GM19025 (cell line): ENCODE results near the gene PLD5.

Source experiments
- ATAC-seq: cut with Tn5 transposase; IDR thresholded peaks from one replicate; pipeline ENCODE4 v1.9.1; 2021; ENCODE audit warnings: mild to moderate bottlenecking, low read depth, moderate library complexity; ENCODE audit not compliant: unreplicated experiment

Gene PLD5

GRCh38 chr1:242524571-242525359 lies at the start of gene PLD5:
Gene PLD5 (minus strand): TSS chr1:242524697.
- ATAC-seq = no peak

GRCh38 chr1:242569867-242570266 lies 45.4 kb upstream of the PLD5 start:
- no peak for ATAC-seq

- ATAC-seq = no peak
Measured at GRCh38 chr1:242568666-242569065, 44.2 kb upstream of the PLD5 start.

- no peak for ATAC-seq
Measured at GRCh38 chr1:242567596-242567995, 43.1 kb upstream of the PLD5 start.

- ATAC-seq = no peak
Measured at GRCh38 chr1:242556759-242557158, 32.3 kb upstream of the PLD5 start.

- ATAC-seq = no peak
Measured at GRCh38 chr1:242556276-242556675, 31.8 kb upstream of the PLD5 start.

- no peak for ATAC-seq
Measured at GRCh38 chr1:242554577-242554976, 30.1 kb upstream of the PLD5 start.

- no peak for ATAC-seq
Measured at GRCh38 chr1:242546849-242547729, 22.6 kb upstream of the PLD5 start.

GRCh38 chr1:242546441-242546840 lies 21.9 kb upstream of the PLD5 start:
- no peak for ATAC-seq

GRCh38 chr1:242544071-242544470 lies 19.6 kb upstream of the PLD5 start:
- no peak for ATAC-seq

GRCh38 chr1:242542271-242542670 lies 17.8 kb upstream of the PLD5 start:
- ATAC-seq = no peak

- no peak for ATAC-seq
Measured at GRCh38 chr1:242535986-242536385, 11.5 kb upstream of the PLD5 start.

GRCh38 chr1:242534753-242535152 lies 10.3 kb upstream of the PLD5 start:
- ATAC-seq = no peak

GRCh38 chr1:242530761-242531160 lies 6.3 kb upstream of the PLD5 start:
- ATAC-seq = no peak

- ATAC-seq = no peak
Measured at GRCh38 chr1:242525769-242526168, 1.3 kb upstream of the PLD5 start.

GRCh38 chr1:242525360-242525722 lies 844 bp upstream of the PLD5 start:
- ATAC-seq = no peak

GRCh38 chr1:242523719-242524570 lies 552 bp downstream of the PLD5 start:
- ATAC-seq = no peak

GRCh38 chr1:242522996-242523718 lies 1.3 kb downstream of the PLD5 start:
- no peak for ATAC-seq

- no peak for ATAC-seq
Measured at GRCh38 chr1:242522304-242522945, 2.1 kb downstream of the PLD5 start.

GRCh38 chr1:242515555-242515954 lies 8.9 kb downstream of the PLD5 start:
- no peak for ATAC-seq
